HG02884 (cell line): ENCODE data around the gene ZBTB7A.

Source experiments
- ATAC-seq: cut with Tn5 transposase; IDR thresholded peaks from one replicate; pipeline ENCODE4 v1.9.1; 2021; ENCODE audit warnings: mild to moderate bottlenecking, moderate library complexity; ENCODE audit not compliant: unreplicated experiment

The ZBTB7A gene

GRCh38 chr19:4069331-4069959 is 2.7 kb upstream of the ZBTB7A start:
- ATAC-seq = no peak

GRCh38 chr19:4068047-4068966 is 1.6 kb upstream of the ZBTB7A start:
- ATAC-seq = no peak

- no peak for ATAC-seq
Observed at GRCh38 chr19:4067396-4068046, 822 bp upstream of the ZBTB7A start.

- ATAC-seq = no peak
Observed at GRCh38 chr19:4066176-4066606, 508 bp downstream of the ZBTB7A start.

- peak; percentile 55 for ATAC-seq
Observed at GRCh38 chr19:4065430-4066175, 1.1 kb downstream of the ZBTB7A start.

GRCh38 chr19:4064496-4065260 is 2.0 kb downstream of the ZBTB7A start:
- peak; percentile 8 for ATAC-seq

- no peak for ATAC-seq
Observed at GRCh38 chr19:4064149-4064495, 2.6 kb downstream of the ZBTB7A start.

GRCh38 chr19:4063369-4064148 is 3.1 kb downstream of the ZBTB7A start:
- no peak for ATAC-seq

- ATAC-seq = no peak
Observed at GRCh38 chr19:4062419-4063368, 4.0 kb downstream of the ZBTB7A start.

- ATAC-seq = no peak
Observed at GRCh38 chr19:4061683-4062418, 4.8 kb downstream of the ZBTB7A start.

GRCh38 chr19:4061178-4061682 is 5.5 kb downstream of the ZBTB7A start:
- ATAC-seq = no peak

GRCh38 chr19:4060621-4061177 is 6.0 kb downstream of the ZBTB7A start:
- ATAC-seq = no peak

GRCh38 chr19:4059891-4060620 is 6.6 kb downstream of the ZBTB7A start:
- ATAC-seq = no peak

GRCh38 chr19:4059453-4059871 is 7.2 kb downstream of the ZBTB7A start:
- no peak for ATAC-seq

- no peak for ATAC-seq
Observed at GRCh38 chr19:4058693-4059452, 7.8 kb downstream of the ZBTB7A start.
